Myocyte (in vitro differentiated cells): ENCODE results near the gene CCN6. TPM values are rescaled to one million over a fixed set of nuclear protein-coding genes. Genes with fewer than 3 reads are reported as not detected.
A peak's percentile ranks its signal among the peaks of the same experiment; 100 is the strongest.

ENCODE experiments used
- DNase-seq: peaks from one replicate; pipeline ENCODE4 v3.0.0-alpha.2; 2012; ENCODE audit warnings: low read depth
- total RNA-seq: library from RNA; depleted of rRNA; stranded (reverse); fragments of >200 nt; gene quantifications from 2 replicates; pipeline ENCODE4 v1.2.3, GENCODE V29; 2014

CCN6 gene
- total RNA-seq, 1 donor from 2014 or later = not detected

- peak; percentile 72 for DNase-seq
Observed at GRCh38 chr6:112113431-112113830, 59.5 kb downstream of the CCN6 start.

DNA sequence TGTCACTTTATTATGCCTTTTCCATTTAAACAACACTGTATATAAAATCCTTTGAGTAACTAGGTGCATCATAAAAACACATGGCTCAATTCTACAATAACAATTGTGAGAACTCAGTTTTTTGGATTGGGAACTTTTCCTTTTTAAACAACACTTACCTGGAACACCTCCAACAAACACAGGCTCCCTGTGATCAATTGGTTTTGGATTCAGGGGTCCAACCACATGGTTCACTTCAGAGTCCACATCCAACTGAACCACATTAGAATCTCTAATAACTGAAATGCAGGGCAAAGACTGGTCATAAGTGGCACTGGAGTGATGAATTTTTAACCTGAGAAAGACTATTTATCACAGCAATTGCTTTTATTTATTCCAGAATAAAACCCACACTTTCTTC lies 60.0 kb downstream of the CCN6 start:
- DNase-seq = no peak

GRCh38 chr6:112114577-112115223 lies 60.8 kb downstream of the CCN6 start:
- no peak for DNase-seq

- DNase-seq = no peak
Observed at GRCh38 chr6:112116221-112116620, 62.3 kb downstream of the CCN6 start.

DNA sequence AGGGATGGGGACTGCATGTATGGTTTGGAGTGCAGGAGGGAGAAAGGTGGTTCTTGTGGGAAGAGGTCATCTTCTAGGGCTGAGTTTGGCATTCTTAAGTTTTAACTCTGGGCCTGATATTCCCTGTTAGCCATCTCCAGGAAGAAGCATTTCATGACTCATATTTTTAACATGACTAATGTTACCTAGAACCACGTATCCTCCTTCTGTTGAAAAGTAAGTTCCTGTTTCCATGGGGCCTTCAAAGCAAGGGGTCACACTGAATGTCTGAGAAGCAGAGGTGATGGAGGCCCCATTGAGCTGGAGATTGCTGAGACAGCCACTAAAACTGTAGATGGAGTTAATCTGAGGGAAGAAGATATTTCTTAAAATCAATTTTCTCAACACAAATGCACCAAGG lies 63.6 kb downstream of the CCN6 start:
- no peak for DNase-seq

GRCh38 chr6:112118034-112118433 lies 64.1 kb downstream of the CCN6 start:
- DNase-seq = no peak

Other genes starting within 250 kb of the CCN6 start
- 165 and 196 TPM in 2 replicates for gene FYN, start 180.7 kb upstream of the CCN6 start, total RNA-seq
- gene TUBE1, start 33.4 kb downstream of the CCN6 start, total RNA-seq = 15.5 and 16.4 TPM in 2 replicates
- 13.1 and 20.0 TPM in 2 replicates for gene FAM229B, start 33.5 kb downstream of the CCN6 start, total RNA-seq
- 65.7 and 66.2 TPM in 2 replicates for gene LAMA4, start 200.5 kb downstream of the CCN6 start, total RNA-seq